Smooth muscle cell (in vitro differentiated cells): ENCODE data around the gene TPP2. TPM values are rescaled to one million over a fixed set of nuclear protein-coding genes. Genes with fewer than 3 reads are reported as not detected.

Source experiments
- DNase-seq: peaks from one replicate; lab custom pipeline; 2025; ENCODE audit not compliant: unreplicated experiment; lab: John Stamatoyannopoulos, UW
- H2AFZ ChIP-seq: fragments of 200-600 bp; sonication (generic); 2 replicates; pipeline ENCODE4 v1.6.0; 2016; ENCODE audit warnings: antibody characterized with exemption, low read depth, mild to moderate bottlenecking
- H3F3A ChIP-seq: fragments of 200-600 bp; sonication (generic); 2 replicates; pipeline ENCODE4 v1.6.0; 2017; ENCODE audit warnings: antibody characterized with exemption, low read depth
- H3K27ac ChIP-seq: fragments of 200-600 bp; sonication (generic); 2 replicates; pipeline ENCODE4 v1.5.1; 2016; ENCODE audit warnings: low read depth, mild to moderate bottlenecking
- H3K27me3 ChIP-seq: fragments of 200-600 bp; sonication (generic); 2 replicates; pipeline ENCODE4 v1.6.1; 2016; ENCODE audit warnings: low read depth, mild to moderate bottlenecking
- H3K36me3 ChIP-seq: fragments of 200-600 bp; sonication (generic); 2 replicates; pipeline ENCODE4 v1.5.1; 2016; ENCODE audit warnings: low read depth
- H3K4me1 ChIP-seq: fragments of 200-600 bp; sonication (generic); 2 replicates; pipeline ENCODE4 v1.5.1; 2016; ENCODE audit warnings: low read depth
- H3K4me2 ChIP-seq: fragments of 200-600 bp; sonication (generic); 2 replicates; pipeline ENCODE4 v1.6.0; 2016; ENCODE audit warnings: mild to moderate bottlenecking
- H3K4me3 ChIP-seq: fragments of 200-600 bp; sonication (generic); 2 replicates; pipeline ENCODE4 v1.5.1; 2016; ENCODE audit warnings: mild to moderate bottlenecking
- H3K79me2 ChIP-seq: fragments of 200-600 bp; sonication (generic); 2 replicates; pipeline ENCODE4 v1.6.0; 2016; ENCODE audit warnings: low read depth, mild to moderate bottlenecking
- H3K9ac ChIP-seq: fragments of 200-600 bp; sonication (generic); 2 replicates; pipeline ENCODE4 v1.6.0; 2016; ENCODE audit warnings: low read depth
- H3K9me3 ChIP-seq: fragments of 200-600 bp; sonication (generic); replicated peaks from 2 replicates; pipeline ENCODE4 v1.5.1; 2016; ENCODE audit warnings: low read depth
- H4K20me1 ChIP-seq: fragments of 200-600 bp; sonication (generic); 2 replicates; pipeline ENCODE4 v1.6.0; 2016; ENCODE audit warnings: low read depth
- WGBS: methylation state at CpG from one replicate; pipeline ENCODE4 v1.1.7; 2016; ENCODE audit warnings: low lambda C conversion rate; 5-methylcytosine and 5-hydroxymethylcytosine counted together
- polyA plus RNA-seq: library from polyadenylated mRNA; unstranded; fragments of >200 nt; fragmentation: Nextera tagmentation; extraction: Ambion mirVana; gene quantifications from 2 replicates; pipeline ENCODE4 v1.2.1, GENCODE V29; 2016
- total RNA-seq: library from RNA; depleted of rRNA; stranded (reverse); fragments of >200 nt; gene quantifications from 2 replicates; pipeline ENCODE4 v1.2.3, GENCODE V29; 2014
- TF ChIP-seq, protein P1 (sequence below): fragments of 200-600 bp; sonication (generic); IDR thresholded peaks from 2 replicates; pipeline ENCODE4 v1.5.1; 2017; ENCODE audit warnings: borderline replicate concordance, mild to moderate bottlenecking, antibody characterized with exemption; ENCODE audit not compliant: insufficient read depth, poor library complexity, severe bottlenecking

TPP2 gene
- total and polyA plus RNA-seq, 2 experiments from 2014 or later, result 13.0 to 38.7 TPM

DNA sequence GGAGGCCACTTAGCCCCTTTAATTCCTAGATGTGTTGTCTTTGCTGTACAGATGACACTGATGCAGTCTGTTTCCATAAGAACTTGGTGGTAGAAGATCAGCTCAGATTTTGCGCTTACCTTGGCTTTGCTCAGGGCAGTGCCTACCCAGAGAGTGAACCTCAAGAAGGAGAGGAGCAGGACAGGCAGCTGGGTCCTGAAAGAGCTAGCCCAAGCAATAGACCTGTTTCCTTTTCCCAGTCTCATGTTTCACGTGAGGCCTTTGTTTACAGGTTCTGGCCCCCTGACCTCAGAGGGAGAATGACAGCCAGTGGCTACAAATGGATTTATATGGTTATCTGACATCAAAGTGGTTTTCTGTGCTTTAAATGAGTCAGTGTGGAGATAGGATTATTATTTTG, 58.0 kb downstream of the TPP2 start:
- H3K27ac ChIP-seq, result no peak overlapping the region
- H3K79me2 ChIP-seq, result no peaks in the 10 kb centered on the region
- H3K4me1 ChIP-seq, result peaks cover 6% of the 10 kb centered on the region
- 58% methylated on average over 2 of the region's 2 CpGs for WGBS
- H4K20me1 ChIP-seq, result no peaks in the 10 kb centered on the region
- H3K4me2 ChIP-seq, result no peak overlapping the region
- H3K9ac ChIP-seq, result no peak overlapping the region
- peaks cover 3% of the 10 kb centered on the region for H3F3A ChIP-seq
- no peaks in the 10 kb centered on the region for H3K27me3 ChIP-seq
- H3K36me3 ChIP-seq, result peaks cover 3% of the 10 kb centered on the region
- no peak overlapping the region for H2AFZ ChIP-seq
- TF ChIP-seq, protein P1, sequence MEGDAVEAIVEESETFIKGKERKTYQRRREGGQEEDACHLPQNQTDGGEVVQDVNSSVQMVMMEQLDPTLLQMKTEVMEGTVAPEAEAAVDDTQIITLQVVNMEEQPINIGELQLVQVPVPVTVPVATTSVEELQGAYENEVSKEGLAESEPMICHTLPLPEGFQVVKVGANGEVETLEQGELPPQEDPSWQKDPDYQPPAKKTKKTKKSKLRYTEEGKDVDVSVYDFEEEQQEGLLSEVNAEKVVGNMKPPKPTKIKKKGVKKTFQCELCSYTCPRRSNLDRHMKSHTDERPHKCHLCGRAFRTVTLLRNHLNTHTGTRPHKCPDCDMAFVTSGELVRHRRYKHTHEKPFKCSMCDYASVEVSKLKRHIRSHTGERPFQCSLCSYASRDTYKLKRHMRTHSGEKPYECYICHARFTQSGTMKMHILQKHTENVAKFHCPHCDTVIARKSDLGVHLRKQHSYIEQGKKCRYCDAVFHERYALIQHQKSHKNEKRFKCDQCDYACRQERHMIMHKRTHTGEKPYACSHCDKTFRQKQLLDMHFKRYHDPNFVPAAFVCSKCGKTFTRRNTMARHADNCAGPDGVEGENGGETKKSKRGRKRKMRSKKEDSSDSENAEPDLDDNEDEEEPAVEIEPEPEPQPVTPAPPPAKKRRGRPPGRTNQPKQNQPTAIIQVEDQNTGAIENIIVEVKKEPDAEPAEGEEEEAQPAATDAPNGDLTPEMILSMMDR, result no peak
- no peak overlapping the region for H3K4me3 ChIP-seq
- no peaks in the 10 kb centered on the region for H3K9me3 ChIP-seq
- no peak for DNase-seq

- Histone ChIP-seq H3K4me2 (no peak overlapping the region), H2AFZ (no peak overlapping the region), H3K27ac (no peak overlapping the region), H3K9ac (no peak overlapping the region), H3K4me3 (no peak overlapping the region), H3K79me2 (no peaks in the 10 kb centered on the region), H3K27me3 (no peaks in the 10 kb centered on the region), H3K4me1 (no peaks in the 10 kb centered on the region), H3F3A (no peaks in the 10 kb centered on the region), H3K36me3 (no peaks in the 10 kb centered on the region), H4K20me1 (no peaks in the 10 kb centered on the region), H3K9me3 (no peaks in the 10 kb centered on the region)
- 87% methylated on average over 6 of the region's 6 CpGs for WGBS
- TF ChIP-seq, protein P1, result peak; percentile 13
- DNase-seq, result no peak
These were observed 60.8 kb downstream of the TPP2 start for GRCh38 chr13:102657630-102658029.

DNA sequence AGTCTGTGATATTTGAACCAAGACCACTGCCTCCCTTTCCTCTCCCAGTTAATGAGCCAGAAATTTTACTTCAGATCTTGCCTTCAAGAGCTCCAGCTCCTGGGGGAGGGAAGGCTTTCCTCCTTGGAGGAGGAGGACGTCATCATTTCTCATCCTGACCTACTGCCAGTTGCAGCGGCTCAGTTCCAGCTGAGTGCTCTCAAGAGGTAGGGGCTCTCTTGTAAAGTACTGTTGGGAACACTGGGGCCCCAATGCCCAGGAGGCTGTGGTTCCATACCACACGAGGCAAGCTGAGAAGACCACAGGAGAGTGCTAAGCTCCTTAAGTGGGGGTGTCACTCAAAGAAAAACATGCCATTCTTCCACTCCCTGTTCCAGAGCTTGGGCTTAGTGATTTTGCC, 61.9 kb downstream of the TPP2 start:
- Histone ChIP-seq H3K9ac (no peak overlapping the region), H3K36me3 (peaks cover 5% of the 10 kb centered on the region), H3F3A (no peaks in the 10 kb centered on the region), H3K4me3 (no peak overlapping the region), H3K27ac (no peak overlapping the region), H3K79me2 (no peaks in the 10 kb centered on the region), H4K20me1 (no peaks in the 10 kb centered on the region), H3K27me3 (no peaks in the 10 kb centered on the region), H3K4me2 (no peak overlapping the region), H3K4me1 (no peaks in the 10 kb centered on the region), H2AFZ (no peak overlapping the region), H3K9me3 (no peaks in the 10 kb centered on the region)
- TF ChIP-seq, protein P1, result no peak
- 93% methylated on average over 3 of the region's 3 CpGs for WGBS
- DNase-seq, result no peak

DNA sequence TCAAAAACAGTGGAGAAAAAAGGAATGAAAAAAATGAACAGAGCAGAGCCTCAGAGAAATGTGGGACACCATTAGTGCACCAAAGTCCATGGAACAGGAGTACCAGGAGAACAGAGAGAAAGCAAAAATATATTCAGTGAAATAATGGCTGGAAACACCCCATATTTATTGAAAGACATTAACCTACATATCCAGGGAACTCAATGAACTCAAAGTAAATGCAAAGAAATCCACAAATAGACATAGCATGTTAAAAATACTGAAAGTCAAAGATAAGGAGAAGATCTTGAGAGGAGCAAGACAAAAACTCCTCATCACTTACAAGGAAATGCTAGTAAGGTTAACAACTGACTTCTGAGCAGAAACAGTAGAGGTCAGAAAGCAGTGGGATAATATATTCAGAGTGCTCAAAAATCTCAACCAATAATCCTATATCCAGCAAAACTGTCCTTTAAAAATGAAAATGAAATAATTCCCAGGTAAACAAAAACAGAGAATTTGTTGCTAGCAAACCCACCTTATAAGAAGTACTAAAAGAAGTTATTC, 62.5 kb downstream of the TPP2 start:
- no peak overlapping the region for H3K9ac ChIP-seq
- no peak overlapping the region for H2AFZ ChIP-seq
- no peaks in the 10 kb centered on the region for H3K79me2 ChIP-seq
- no peak overlapping the region for H3K27ac ChIP-seq
- H3K4me1 ChIP-seq, result no peaks in the 10 kb centered on the region
- H3F3A ChIP-seq, result no peaks in the 10 kb centered on the region
- H4K20me1 ChIP-seq, result no peaks in the 10 kb centered on the region
- TF ChIP-seq, protein P1, result no peak
- H3K4me3 ChIP-seq, result no peak overlapping the region
- no peak overlapping the region for H3K4me2 ChIP-seq
- H3K36me3 ChIP-seq, result peaks cover 8% of the 10 kb centered on the region
- no peaks in the 10 kb centered on the region for H3K9me3 ChIP-seq
- DNase-seq, result no peak
- no peaks in the 10 kb centered on the region for H3K27me3 ChIP-seq
